HG02884 (cell line): ENCODE results near the gene ATOSA.

Experiments
- ATAC-seq: cut with Tn5 transposase; IDR thresholded peaks from one replicate; pipeline ENCODE4 v1.9.1; 2021; ENCODE audit warnings: mild to moderate bottlenecking, moderate library complexity; ENCODE audit not compliant: unreplicated experiment

ATOSA gene

GRCh38 chr15:52682781-52683180 is 3.6 kb upstream of the ATOSA start:
- no peak for ATAC-seq

- ATAC-seq, result no peak
These were observed 3.0 kb upstream of the ATOSA start for GRCh38 chr15:52682200-52682599.

- no peak for ATAC-seq
These were observed 2.3 kb upstream of the ATOSA start for GRCh38 chr15:52681441-52681840.

GRCh38 chr15:52680761-52681160 is 1.6 kb upstream of the ATOSA start:
- no peak for ATAC-seq

GRCh38 chr15:52680041-52680391 is 828 bp upstream of the ATOSA start:
- ATAC-seq, result no peak

- peak; percentile 15 for ATAC-seq
These were observed 538 bp downstream of the ATOSA start for GRCh38 chr15:52678468-52679231.

GRCh38 chr15:52677593-52678467 is 1.4 kb downstream of the ATOSA start:
- ATAC-seq, result peak; percentile 28

GRCh38 chr15:52674831-52675230 is 4.4 kb downstream of the ATOSA start:
- ATAC-seq, result no peak

GRCh38 chr15:52673734-52674133 is 5.5 kb downstream of the ATOSA start:
- no peak for ATAC-seq

GRCh38 chr15:52673312-52673711 is 5.9 kb downstream of the ATOSA start:
- ATAC-seq, result no peak

- no peak for ATAC-seq
These were observed 6.5 kb downstream of the ATOSA start for GRCh38 chr15:52672661-52673060.

GRCh38 chr15:52670087-52670486 is 9.1 kb downstream of the ATOSA start:
- ATAC-seq, result no peak

GRCh38 chr15:52668133-52668532 is 11.1 kb downstream of the ATOSA start:
- no peak for ATAC-seq

GRCh38 chr15:52667597-52667996 is 11.6 kb downstream of the ATOSA start:
- peak; percentile 89 for ATAC-seq

GRCh38 chr15:52663536-52664294 is 15.5 kb downstream of the ATOSA start:
- no peak for ATAC-seq

GRCh38 chr15:52661909-52662308 is 17.3 kb downstream of the ATOSA start:
- ATAC-seq, result no peak

GRCh38 chr15:52660192-52660591 is 19.0 kb downstream of the ATOSA start:
- ATAC-seq, result no peak

- peak; percentile 90 for ATAC-seq
These were observed 20.2 kb downstream of the ATOSA start for GRCh38 chr15:52658955-52659354.

- no peak for ATAC-seq
These were observed 21.9 kb downstream of the ATOSA start for GRCh38 chr15:52657338-52657737.

GRCh38 chr15:52656412-52656811 is 22.8 kb downstream of the ATOSA start:
- ATAC-seq, result no peak

- no peak for ATAC-seq
These were observed 25.7 kb downstream of the ATOSA start for GRCh38 chr15:52653431-52653964.
